Right atrium auricular region (tissue), 2 donors: ENCODE data around the gene EDAR. TPM values are rescaled to one million over a fixed set of nuclear protein-coding genes. Genes with fewer than 3 reads are reported as not detected.
A peak's percentile ranks its signal among the peaks of the same experiment; 100 is the strongest.

ENCODE experiments used
- DNase-seq: peaks from one replicate; pipeline ENCODE4 v3.0.0-alpha.2; 2019; ENCODE audit warnings: low spot score
- H3K27ac ChIP-seq, 2 donors: fragments of 200-600 bp; sonication (generic); 1 replicate in 1 of 2; 2 replicates in 1 of 2; pipeline ENCODE4 v1.5.1; 2016 to 2019
- H3K27me3 ChIP-seq, 2 donors: fragments of 200-600 bp; sonication (generic); one replicate each; pipeline versions ENCODE4 v1.5.1 to v1.6.0; 2017 to 2019
- H3K36me3 ChIP-seq: fragments of 200-600 bp; sonication (generic); one replicate; pipeline ENCODE4 v1.5.1; 2016
- H3K4me1 ChIP-seq, 2 donors: fragments of 200-600 bp; sonication (generic); one replicate each; pipeline versions ENCODE4 v1.5.1 to v1.6.0; 2017 to 2019
- H3K4me3 ChIP-seq, 2 donors: fragments of 200-600 bp; sonication (generic); 1 replicate in 1 of 2; 2 replicates in 1 of 2; pipeline ENCODE4 v1.5.1; 2017 to 2019; ENCODE audit warnings: mild to moderate bottlenecking in 1 of 2, moderate library complexity in 1 of 2
- H3K9me3 ChIP-seq, 2 donors: fragments of 200-600 bp; sonication (generic); one replicate each; pipeline ENCODE4 v1.5.1; 2019
- total RNA-seq, 2 donors: library from RNA; depleted of rRNA; stranded (reverse); fragments of >200 nt; gene quantifications; one replicate each; pipeline ENCODE4 v1.1.0, GENCODE V29; 2016
- TF ChIP-seq, protein P1 (sequence below), 2 donors: fragments of 200-600 bp; sonication (generic); IDR thresholded peaks; one replicate each; pipeline ENCODE4 v1.5.1; 2019; ENCODE audit warnings: antibody characterized with exemption in 2 of 2

EDAR gene
- total RNA-seq, 2 donors from 2014 or later, result not detected

DNA sequence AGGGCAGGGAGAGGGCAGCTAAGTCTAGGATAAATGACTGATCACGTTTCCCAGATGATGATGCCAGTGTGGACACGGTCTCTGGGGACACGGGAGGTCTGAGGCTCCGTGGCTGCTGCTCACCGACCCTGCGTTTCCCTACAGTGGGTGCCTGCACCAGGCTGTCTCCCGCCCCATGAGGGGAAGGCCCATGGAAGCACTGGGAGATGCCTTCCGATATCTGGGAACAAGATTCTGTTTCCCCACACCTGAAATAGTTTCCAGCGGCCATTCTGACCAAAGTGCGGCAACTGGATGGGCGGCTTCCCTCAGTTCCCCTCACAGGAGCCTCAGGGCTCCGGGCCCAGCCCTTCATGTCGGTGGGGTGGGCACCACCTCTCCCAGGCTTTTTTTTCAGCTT is 83.1 kb downstream of the EDAR start:
- H3K4me3 ChIP-seq, result no peak overlapping the region
- peaks cover 0 to 4% of the 10 kb centered on the region in 2 donors for H3K4me1 ChIP-seq
- peak; percentile 28 for DNase-seq
- H3K27ac ChIP-seq, result no peak overlapping the region
- TF ChIP-seq, protein P1, sequence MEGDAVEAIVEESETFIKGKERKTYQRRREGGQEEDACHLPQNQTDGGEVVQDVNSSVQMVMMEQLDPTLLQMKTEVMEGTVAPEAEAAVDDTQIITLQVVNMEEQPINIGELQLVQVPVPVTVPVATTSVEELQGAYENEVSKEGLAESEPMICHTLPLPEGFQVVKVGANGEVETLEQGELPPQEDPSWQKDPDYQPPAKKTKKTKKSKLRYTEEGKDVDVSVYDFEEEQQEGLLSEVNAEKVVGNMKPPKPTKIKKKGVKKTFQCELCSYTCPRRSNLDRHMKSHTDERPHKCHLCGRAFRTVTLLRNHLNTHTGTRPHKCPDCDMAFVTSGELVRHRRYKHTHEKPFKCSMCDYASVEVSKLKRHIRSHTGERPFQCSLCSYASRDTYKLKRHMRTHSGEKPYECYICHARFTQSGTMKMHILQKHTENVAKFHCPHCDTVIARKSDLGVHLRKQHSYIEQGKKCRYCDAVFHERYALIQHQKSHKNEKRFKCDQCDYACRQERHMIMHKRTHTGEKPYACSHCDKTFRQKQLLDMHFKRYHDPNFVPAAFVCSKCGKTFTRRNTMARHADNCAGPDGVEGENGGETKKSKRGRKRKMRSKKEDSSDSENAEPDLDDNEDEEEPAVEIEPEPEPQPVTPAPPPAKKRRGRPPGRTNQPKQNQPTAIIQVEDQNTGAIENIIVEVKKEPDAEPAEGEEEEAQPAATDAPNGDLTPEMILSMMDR (IDR thresholded peaks at IDR 0.05), result no peak
- no peaks in the 10 kb centered on the region for H3K9me3 ChIP-seq
- no peaks in the 10 kb centered on the region for H3K36me3 ChIP-seq
- H3K27me3 ChIP-seq, result no peaks in the 10 kb centered on the region

- DNase-seq, result no peak
These were observed 83.8 kb downstream of the EDAR start for GRCh38 chr2:108905176-108905575.

GRCh38 chr2:108904680-108905079 is 84.3 kb downstream of the EDAR start:
- Histone ChIP-seq H3K4me3 (no peak overlapping the region), H3K9me3 (peaks cover 0 to 7% of the 10 kb centered on the region in 2 donors), H3K27ac (no peak overlapping the region), H3K4me1 (peaks cover 0 to 4% of the 10 kb centered on the region in 2 donors), H3K36me3 (no peaks in the 10 kb centered on the region), H3K27me3 (no peaks in the 10 kb centered on the region)
- DNase-seq, result no peak
- TF ChIP-seq, protein P1 (IDR thresholded peaks at IDR 0.05), result no peak

More at GRCh38 chr2:108905176-108905575, 83.8 kb downstream of the EDAR start:
- Histone ChIP-seq H3K27me3 (no peaks in the 10 kb centered on the region), H3K36me3 (no peaks in the 10 kb centered on the region), H3K4me3 (no peak overlapping the region), H3K27ac (no peak overlapping the region), H3K4me1 (peaks cover 0 to 4% of the 10 kb centered on the region in 2 donors), H3K9me3 (peaks cover 0 to 3% of the 10 kb centered on the region in 2 donors)
- TF ChIP-seq, protein P1 (IDR thresholded peaks at IDR 0.05), result no peak

DNA sequence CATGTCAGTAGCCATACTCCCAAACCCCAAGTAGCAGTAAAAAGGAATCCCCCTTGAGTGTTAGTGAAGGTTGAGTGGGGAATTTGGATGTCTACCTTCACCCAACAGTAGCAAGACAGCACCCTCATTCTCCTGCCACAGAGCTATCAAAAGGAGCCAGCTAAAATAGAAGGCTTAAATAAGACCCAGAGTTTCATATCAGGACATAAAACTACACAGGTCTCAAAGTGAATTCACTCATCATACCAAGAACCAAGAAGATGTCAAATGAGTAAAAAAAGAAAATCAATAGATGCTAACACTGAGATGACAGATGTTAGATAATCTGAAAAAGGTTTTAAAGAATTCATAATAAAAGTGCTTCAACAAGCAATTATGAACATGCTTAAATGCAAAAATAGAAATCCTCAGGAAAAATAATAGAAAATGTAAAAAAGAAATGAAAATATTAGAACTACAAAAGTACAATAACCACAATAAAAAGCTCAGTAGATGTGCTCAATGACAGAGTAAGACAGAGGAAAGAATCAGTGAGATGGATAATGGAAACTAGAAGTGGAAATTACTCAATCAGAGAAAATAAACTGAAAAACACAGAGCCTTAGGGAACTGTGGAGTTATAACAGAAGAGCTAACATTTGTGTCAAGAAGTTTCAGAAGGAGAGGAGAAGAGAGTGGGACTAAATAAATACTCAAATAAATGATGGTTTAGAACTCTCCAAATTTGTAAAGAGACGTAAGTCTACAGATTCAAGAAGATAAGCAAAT is 90.5 kb downstream of the EDAR start:
- no peak for DNase-seq
- Histone ChIP-seq H3K4me1 (no peaks in the 10 kb centered on the region), H3K9me3 (peaks cover 0 to 7% of the 10 kb centered on the region in 2 donors), H3K36me3 (no peaks in the 10 kb centered on the region), H3K4me3 (no peak overlapping the region), H3K27me3 (no peaks in the 10 kb centered on the region), H3K27ac (no peak overlapping the region)
- TF ChIP-seq, protein P1 (IDR thresholded peaks at IDR 0.05), result no peak

DNA sequence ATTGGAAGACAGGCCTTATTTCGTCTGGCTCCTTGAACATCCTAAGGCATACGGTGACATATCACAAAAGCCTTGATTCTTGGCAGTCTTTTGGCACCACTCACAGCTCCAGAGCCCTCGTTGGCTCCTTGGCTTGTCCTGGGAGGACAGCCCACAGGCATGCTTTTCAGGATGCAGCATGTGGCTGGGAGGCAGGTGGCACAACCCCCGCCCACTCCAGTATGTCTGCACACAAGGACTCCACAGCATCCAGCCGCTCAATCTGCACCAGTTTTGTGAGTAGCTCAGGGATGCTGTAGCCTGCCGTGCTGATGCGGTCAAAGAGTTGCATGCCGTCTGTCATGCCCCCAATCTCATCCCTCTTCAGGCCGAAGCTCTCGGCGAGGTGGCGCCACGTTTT is 92.3 kb downstream of the EDAR start:
- H3K4me1 ChIP-seq, result no peaks in the 10 kb centered on the region
- no peak overlapping the region for H3K4me3 ChIP-seq
- DNase-seq, result no peak
- peaks cover 0 to 7% of the 10 kb centered on the region in 2 donors for H3K9me3 ChIP-seq
- no peak overlapping the region for H3K27ac ChIP-seq
- H3K36me3 ChIP-seq, result no peaks in the 10 kb centered on the region
- H3K27me3 ChIP-seq, result no peaks in the 10 kb centered on the region
- TF ChIP-seq, protein P1 (IDR thresholded peaks at IDR 0.05), result no peak
